Neural progenitor cell (in vitro differentiated cells): ENCODE measurements around the gene ADCY4. TPM values are rescaled to one million over a fixed set of nuclear protein-coding genes. Genes with fewer than 3 reads are reported as not detected.

ENCODE experiments used
- DNase-seq: peaks from one replicate; pipeline ENCODE4 v3.0.0-alpha.2; 2016; ENCODE audit warnings: low spot score
- H2AFZ ChIP-seq: fragments of 200-600 bp; sonication (generic); replicated peaks from 2 replicates; pipeline ENCODE4 v1.6.1; 2016; ENCODE audit warnings: antibody characterized with exemption
- H3F3A ChIP-seq: fragments of 200-600 bp; sonication (generic); 2 replicates; pipeline ENCODE4 v1.6.1; 2016; ENCODE audit warnings: antibody characterized with exemption, low read depth
- H3K27ac ChIP-seq: fragments of 200-600 bp; sonication (generic); 2 replicates; pipeline ENCODE4 v1.5.1; 2016; ENCODE audit warnings: mild to moderate bottlenecking
- H3K27me3 ChIP-seq: fragments of 200-600 bp; sonication (generic); 2 replicates; pipeline ENCODE4 v1.6.1; 2016; ENCODE audit warnings: mild to moderate bottlenecking, moderate library complexity
- H3K36me3 ChIP-seq: fragments of 200-600 bp; sonication (generic); 2 replicates; pipeline ENCODE4 v1.5.1; 2016
- H3K4me1 ChIP-seq: fragments of 200-600 bp; sonication (generic); 2 replicates; pipeline ENCODE4 v1.6.1; 2016; ENCODE audit warnings: mixed run types
- H3K4me2 ChIP-seq: fragments of 200-600 bp; sonication (generic); 2 replicates; pipeline ENCODE4 v1.6.1; 2016
- H3K4me3 ChIP-seq: fragments of 200-600 bp; sonication (generic); 2 replicates; pipeline ENCODE4 v1.5.1; 2016
- H3K79me2 ChIP-seq: fragments of 200-600 bp; sonication (generic); 2 replicates; pipeline ENCODE4 v1.6.1; 2016; ENCODE audit warnings: low read depth
- H3K9ac ChIP-seq: fragments of 200-600 bp; sonication (generic); 2 replicates; pipeline ENCODE4 v1.6.1; 2016
- H3K9me3 ChIP-seq: fragments of 200-600 bp; sonication (generic); 2 replicates; pipeline ENCODE4 v1.5.1; 2016; ENCODE audit warnings: low read depth
- H4K20me1 ChIP-seq: fragments of 200-600 bp; sonication (generic); 2 replicates; pipeline ENCODE4 v1.6.1; 2016; ENCODE audit warnings: low read depth
- H3K27ac Mint-ChIP-seq: 3 replicates; pipeline ENCODE4 v1.8.0; 2021; ENCODE audit warnings: mixed read lengths
- H3K27me3 Mint-ChIP-seq: 2 replicates; pipeline ENCODE4 v1.8.0; 2022; ENCODE audit warnings: low read depth, mild to moderate bottlenecking, inconsistent platforms, moderate library complexity, mixed read lengths; ENCODE audit not compliant: insufficient read depth
- H3K36me3 Mint-ChIP-seq: 3 replicates; pipeline ENCODE4 v1.8.0; 2021; ENCODE audit warnings: mixed read lengths
- H3K4me1 Mint-ChIP-seq: 3 replicates; pipeline ENCODE4 v1.8.0; 2021; ENCODE audit warnings: mixed read lengths
- H3K4me3 Mint-ChIP-seq: 3 replicates; pipeline ENCODE4 v1.8.0; 2021; ENCODE audit warnings: mild to moderate bottlenecking, moderate library complexity, mixed read lengths
- H3K9me3 Mint-ChIP-seq: 3 replicates; pipeline ENCODE4 v1.8.0; 2020; ENCODE audit warnings: mixed read lengths
- EZH2 ChIP-seq: fragments of 200-600 bp; sonication (generic); IDR thresholded peaks from 2 replicates; pipeline ENCODE4 v1.6.1; 2017; ENCODE audit warnings: antibody characterized with exemption, mild to moderate bottlenecking, moderate library complexity
- EZH2phosphoT487 ChIP-seq: fragments of 200-600 bp; sonication (generic); IDR thresholded peaks from 2 replicates; pipeline ENCODE4 v1.6.1; 2017; ENCODE audit warnings: antibody characterized with exemption
- total RNA-seq: library from RNA; depleted of rRNA; stranded (reverse); fragments of >200 nt; gene quantifications from 2 replicates; pipeline ENCODE4 v1.2.3, GENCODE V29; 2015; ENCODE audit warnings: low replicate concordance
- TF ChIP-seq, protein P1 (sequence below): fragments of 200-600 bp; sonication (generic); IDR thresholded peaks from 2 replicates; pipeline ENCODE4 v1.5.1; 2017; ENCODE audit warnings: antibody characterized with exemption, mild to moderate bottlenecking

Gene ADCY4
- total RNA-seq, 1 donor from 2014 or later = not detected

DNA sequence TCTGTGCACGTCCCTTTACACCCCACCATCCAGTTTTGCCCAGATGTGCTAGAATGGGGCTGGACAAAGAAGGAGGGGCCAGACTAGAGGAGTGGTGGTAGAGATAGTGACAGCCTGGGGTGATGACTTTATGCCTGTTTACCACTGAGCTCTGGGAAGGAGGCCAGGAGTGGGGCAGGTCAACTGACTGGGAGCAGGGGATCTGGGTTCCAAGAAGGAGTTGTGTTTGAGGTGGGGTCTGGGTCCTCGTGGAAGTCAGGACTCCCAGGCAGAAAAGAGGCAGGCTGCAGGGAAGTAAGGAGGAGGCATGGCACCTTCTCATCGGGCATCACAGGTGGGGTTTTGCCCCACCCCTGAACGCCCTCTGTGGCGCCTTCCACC, 24.6 kb downstream of the ADCY4 start:
- no peak overlapping the region for H3K4me2 ChIP-seq
- H3K4me3 Mint-ChIP-seq = peak overlapping the region; percentile 55

DNA sequence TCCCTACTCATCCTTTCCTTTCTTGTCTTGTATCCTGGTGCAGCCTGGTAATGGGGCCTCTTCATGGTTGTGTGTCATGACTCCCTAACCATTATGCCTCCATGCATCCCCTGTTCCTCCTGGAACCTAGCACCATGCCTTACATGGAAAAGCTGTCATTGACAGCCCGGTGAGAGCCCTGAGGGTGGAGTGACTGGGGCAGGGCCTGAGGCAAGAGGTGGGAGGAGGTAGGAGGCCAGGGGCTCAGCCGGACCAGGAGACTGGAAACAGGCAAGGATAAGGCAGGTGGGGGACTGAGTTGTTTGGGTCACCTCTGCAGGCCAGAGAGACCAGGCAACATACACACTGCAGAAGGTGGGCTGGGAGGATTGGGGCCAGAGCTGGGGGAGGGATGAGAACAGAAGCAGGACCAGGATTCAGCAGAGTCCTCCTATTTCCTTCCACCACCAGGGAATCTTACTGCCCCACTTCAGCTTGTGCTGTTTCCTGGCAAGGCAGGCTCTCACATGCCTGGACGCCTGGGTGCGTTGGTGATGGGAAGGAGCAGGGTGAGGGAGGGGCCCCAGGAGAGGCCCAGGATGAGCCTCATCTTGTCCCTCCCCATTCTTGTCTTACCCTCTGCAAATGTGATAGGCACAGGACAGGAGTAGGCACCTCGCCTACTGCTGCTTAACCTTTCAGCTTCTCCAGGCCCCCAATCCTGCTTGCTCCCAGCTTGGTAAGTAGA, 25.2 kb downstream of the ADCY4 start, which contains the start of gene LTB4R2:
TSS of gene LTB4R2 (plus strand) at position 603 of the 727 bp plus-strand sequence. CDS start 525 bp downstream, outside the sequence.
- H3K4me1 Mint-ChIP-seq = peaks cover 5% of the 10 kb centered on the region
- H3K27me3 Mint-ChIP-seq = peaks cover 11% of the 10 kb centered on the region
- no peak within 1 kb of the TSS for H2AFZ ChIP-seq
- no peaks in the 10 kb centered on the region for H3K79me2 ChIP-seq
- no peak within 1 kb of the TSS for H3K27ac Mint-ChIP-seq
- no peak within 1 kb of the TSS for H3K4me2 ChIP-seq
- no peaks in the 10 kb centered on the region for H3F3A ChIP-seq
- no peaks in the 10 kb centered on the region for H3K4me1 ChIP-seq
- no peak within 1 kb of the TSS for H3K9ac ChIP-seq
- peaks cover 8% of the 10 kb centered on the region for H3K36me3 Mint-ChIP-seq
- no peaks in the 10 kb centered on the region for H3K9me3 Mint-ChIP-seq
- DNase-seq = no peak
- no peaks in the 10 kb centered on the region for H3K36me3 ChIP-seq
- no peak within 1 kb of the TSS for H3K4me3 ChIP-seq
- H3K27ac ChIP-seq = no peak within 1 kb of the TSS
- TF ChIP-seq EZH2 (no peak), EZH2phosphoT487 (no peak)
- TF ChIP-seq, protein P1, sequence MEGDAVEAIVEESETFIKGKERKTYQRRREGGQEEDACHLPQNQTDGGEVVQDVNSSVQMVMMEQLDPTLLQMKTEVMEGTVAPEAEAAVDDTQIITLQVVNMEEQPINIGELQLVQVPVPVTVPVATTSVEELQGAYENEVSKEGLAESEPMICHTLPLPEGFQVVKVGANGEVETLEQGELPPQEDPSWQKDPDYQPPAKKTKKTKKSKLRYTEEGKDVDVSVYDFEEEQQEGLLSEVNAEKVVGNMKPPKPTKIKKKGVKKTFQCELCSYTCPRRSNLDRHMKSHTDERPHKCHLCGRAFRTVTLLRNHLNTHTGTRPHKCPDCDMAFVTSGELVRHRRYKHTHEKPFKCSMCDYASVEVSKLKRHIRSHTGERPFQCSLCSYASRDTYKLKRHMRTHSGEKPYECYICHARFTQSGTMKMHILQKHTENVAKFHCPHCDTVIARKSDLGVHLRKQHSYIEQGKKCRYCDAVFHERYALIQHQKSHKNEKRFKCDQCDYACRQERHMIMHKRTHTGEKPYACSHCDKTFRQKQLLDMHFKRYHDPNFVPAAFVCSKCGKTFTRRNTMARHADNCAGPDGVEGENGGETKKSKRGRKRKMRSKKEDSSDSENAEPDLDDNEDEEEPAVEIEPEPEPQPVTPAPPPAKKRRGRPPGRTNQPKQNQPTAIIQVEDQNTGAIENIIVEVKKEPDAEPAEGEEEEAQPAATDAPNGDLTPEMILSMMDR = no peak
- H3K27me3 ChIP-seq = no peaks in the 10 kb centered on the region
- no peaks in the 10 kb centered on the region for H4K20me1 ChIP-seq
- H3K9me3 ChIP-seq = no peaks in the 10 kb centered on the region
- peak within 1 kb of the TSS; percentile 55 for H3K4me3 Mint-ChIP-seq

More for the DNA sequence above, 24.6 kb downstream of the ADCY4 start:
- Histone ChIP-seq H3K4me3 (no peak overlapping the region), H3K79me2 (no peaks in the 10 kb centered on the region), H2AFZ (no peak overlapping the region), H4K20me1 (no peaks in the 10 kb centered on the region), H3K27me3 (no peaks in the 10 kb centered on the region), H3K36me3 (no peaks in the 10 kb centered on the region), H3K9ac (no peak overlapping the region), H3K9me3 (no peaks in the 10 kb centered on the region), H3K4me1 (no peaks in the 10 kb centered on the region), H3F3A (no peaks in the 10 kb centered on the region), H3K27ac (no peak overlapping the region)
- Mint-ChIP-seq H3K27ac (no peak overlapping the region), H3K27me3 (peaks cover 11% of the 10 kb centered on the region), H3K9me3 (no peaks in the 10 kb centered on the region), H3K36me3 (peaks cover 3% of the 10 kb centered on the region), H3K4me1 (peaks cover 5% of the 10 kb centered on the region)
- no peak for DNase-seq
- TF ChIP-seq, protein P1 = no peak
- TF ChIP-seq EZH2phosphoT487 (no peak), EZH2 (no peak)

DNA sequence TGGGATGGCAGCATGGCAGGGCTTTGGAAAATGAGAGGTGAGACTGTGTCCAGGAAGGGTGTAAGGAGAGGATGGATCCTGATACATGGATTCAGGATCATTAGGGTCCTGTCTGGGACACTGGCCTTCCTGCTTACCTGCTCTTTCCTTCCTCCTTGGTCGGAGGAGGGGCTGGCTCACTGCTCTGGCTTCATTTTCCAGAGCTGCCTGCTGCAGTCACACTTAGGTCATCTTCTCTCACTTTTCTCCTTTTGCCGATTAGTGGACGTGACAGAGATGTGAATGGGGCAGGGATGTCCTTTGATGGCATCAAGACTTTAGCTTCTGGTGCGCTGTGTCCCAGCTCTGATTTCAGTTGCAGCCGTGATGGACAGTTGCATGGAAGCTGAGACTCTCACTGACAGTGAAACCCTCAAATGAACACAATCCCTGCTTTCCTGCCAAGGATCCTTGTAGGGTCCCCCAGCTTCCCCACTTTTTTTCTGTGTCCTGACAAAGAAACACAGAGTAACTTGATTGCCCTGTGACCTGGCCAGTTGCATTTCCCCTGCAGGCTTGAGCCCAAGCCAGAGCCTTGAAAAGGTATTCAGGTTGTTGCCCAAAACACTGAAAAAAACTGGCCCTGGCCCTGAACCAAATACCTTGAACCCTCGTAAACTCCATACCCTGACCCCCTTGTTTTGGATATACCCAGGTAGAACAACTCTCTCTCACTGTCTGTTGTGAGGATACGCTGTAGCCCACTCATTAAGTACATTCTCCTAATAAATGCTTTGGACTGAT, 26.3 kb downstream of the ADCY4 start:
- H3K27ac ChIP-seq = no peak overlapping the region
- H3K79me2 ChIP-seq = no peaks in the 10 kb centered on the region
- H3K9me3 ChIP-seq = no peaks in the 10 kb centered on the region
- Mint-ChIP-seq H3K27ac (no peak overlapping the region), H3K4me1 (peaks cover 5% of the 10 kb centered on the region), H3K27me3 (peaks cover 10% of the 10 kb centered on the region), H3K36me3 (peaks cover 14% of the 10 kb centered on the region), H3K4me3 (no peak overlapping the region), H3K9me3 (no peaks in the 10 kb centered on the region)
- H3K9ac ChIP-seq = no peak overlapping the region
- no peaks in the 10 kb centered on the region for H3F3A ChIP-seq
- no peak overlapping the region for H3K4me2 ChIP-seq
- TF ChIP-seq, protein P1 = no peak
- no peak for TF ChIP-seq EZH2phosphoT487
- no peak for TF ChIP-seq EZH2
- no peaks in the 10 kb centered on the region for H3K4me1 ChIP-seq
- H4K20me1 ChIP-seq = no peaks in the 10 kb centered on the region
- no peaks in the 10 kb centered on the region for H3K27me3 ChIP-seq
- no peaks in the 10 kb centered on the region for H3K36me3 ChIP-seq
- no peak overlapping the region for H3K4me3 ChIP-seq
- DNase-seq = no peak
- H2AFZ ChIP-seq = no peak overlapping the region
